Mesendoderm (in vitro differentiated cells): ENCODE data around the gene MAD1L1.

Experiments
- DNase-seq: peaks from one replicate; pipeline ENCODE4 v3.0.0; 2013
- H2AK5ac ChIP-seq: 2 replicates; pipeline ENCODE4 v1.6.1; 2013; ENCODE audit warnings: low read length, inconsistent platforms
- H2BK120ac ChIP-seq: 2 replicates; pipeline ENCODE4 v1.6.1; 2013; ENCODE audit warnings: low read depth, mild to moderate bottlenecking, low read length, moderate library complexity, mixed read lengths
- H2BK15ac ChIP-seq: replicated peaks from 2 replicates; pipeline ENCODE4 v1.6.1; 2013; ENCODE audit warnings: low read depth, mild to moderate bottlenecking, moderate library complexity
- H2BK5ac ChIP-seq: 2 replicates; pipeline ENCODE4 v1.6.1; 2013; ENCODE audit warnings: low read length, inconsistent platforms
- H3K18ac ChIP-seq: 2 replicates; pipeline ENCODE4 v1.6.1; 2013; ENCODE audit warnings: mild to moderate bottlenecking, low read length, mixed read lengths
- H3K23ac ChIP-seq: one replicate; pipeline ENCODE4 v1.6.1; 2013; ENCODE audit warnings: low read length
- H3K27ac ChIP-seq: 2 replicates; pipeline ENCODE4 v1.5.1; 2013; ENCODE audit warnings: low read depth, mild to moderate bottlenecking, inconsistent platforms, low read length, moderate library complexity
- H3K27me3 ChIP-seq: 2 replicates; pipeline ENCODE4 v1.6.1; 2013; ENCODE audit warnings: low read length, control low read depth, mild to moderate bottlenecking, inconsistent platforms; ENCODE audit not compliant: insufficient read depth, poor library complexity
- H3K36me3 ChIP-seq: 2 replicates; pipeline ENCODE4 v1.6.1; 2013; ENCODE audit warnings: low read length, inconsistent platforms; ENCODE audit not compliant: control insufficient read depth, insufficient read depth
- H3K4ac ChIP-seq: one replicate; pipeline ENCODE4 v1.6.1; 2013; ENCODE audit warnings: low read depth, mild to moderate bottlenecking, low read length, moderate library complexity
- H3K4me1 ChIP-seq: 2 replicates; pipeline ENCODE4 v1.6.1; 2013; ENCODE audit warnings: low read depth, low read length, inconsistent platforms; ENCODE audit not compliant: control insufficient read depth
- H3K4me2 ChIP-seq: 2 replicates; pipeline ENCODE4 v1.6.1; 2013; ENCODE audit warnings: low read length
- H3K4me3 ChIP-seq: 2 replicates; pipeline ENCODE4 v1.5.1; 2013; ENCODE audit warnings: mild to moderate bottlenecking, low read length
- H3K56ac ChIP-seq: one replicate; pipeline ENCODE4 v1.6.1; 2013; ENCODE audit warnings: low read length
- H3K79me1 ChIP-seq: 2 replicates; pipeline ENCODE4 v1.6.1; 2013; ENCODE audit warnings: low read length, inconsistent platforms
- H3K79me2 ChIP-seq: 2 replicates; pipeline ENCODE4 v1.6.1; 2013; ENCODE audit warnings: mild to moderate bottlenecking, low read length; ENCODE audit not compliant: control insufficient read depth, insufficient read depth
- H3K9ac ChIP-seq: 2 replicates; pipeline ENCODE4 v1.6.1; 2013; ENCODE audit warnings: low read length, inconsistent platforms
- H4K5ac ChIP-seq: one replicate; pipeline ENCODE4 v1.6.1; 2013; ENCODE audit warnings: low read length
- H4K8ac ChIP-seq: one replicate; pipeline ENCODE4 v1.6.1; 2013; ENCODE audit warnings: low read depth, mild to moderate bottlenecking, control low read depth, low read length, moderate library complexity
- WGBS: extraction: QIAGEN DNeasy Blood & Tissue Kit; methylation state at CpG from one replicate; pipeline ENCODE4 v1.1.7; 2013; ENCODE audit warnings: low lambda C conversion rate, missing lambda C conversion rate; ENCODE audit not compliant: insufficient coverage; ENCODE audit errors: extremely low coverage; 5-methylcytosine and 5-hydroxymethylcytosine counted together

The MAD1L1 gene

DNA sequence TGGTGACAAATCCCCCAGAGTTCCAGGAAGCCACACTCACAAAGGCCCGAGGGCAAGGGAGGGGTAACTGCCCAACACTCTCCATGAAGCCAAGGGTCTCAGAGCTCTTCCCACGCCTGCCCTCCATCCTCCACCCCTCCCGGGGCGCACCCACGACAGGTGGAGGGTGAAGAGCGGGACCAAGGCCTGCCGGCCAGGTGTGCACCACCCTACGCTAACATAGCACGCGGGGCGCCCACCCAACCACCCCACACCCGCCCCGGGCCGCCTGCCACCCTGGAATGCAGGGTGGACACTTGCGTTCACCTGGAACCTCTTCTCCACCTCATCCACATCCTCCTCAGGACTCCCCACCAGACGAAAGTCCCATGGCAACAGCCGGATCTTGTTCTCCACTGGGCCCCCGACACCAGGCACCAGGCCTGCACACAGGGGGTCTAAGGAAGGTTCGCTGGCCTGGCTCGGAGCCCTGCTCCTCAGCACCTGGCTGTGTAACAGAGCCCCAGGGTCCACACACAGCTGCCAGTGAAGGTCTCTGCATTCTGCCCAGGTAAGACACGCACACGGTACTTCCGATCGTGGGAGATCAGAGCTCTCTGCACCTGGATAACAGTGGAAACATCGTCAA lies 32.7 kb downstream of the MAD1L1 start:
- Histone ChIP-seq H3K27ac (no peak overlapping the region), H3K4me2 (no peak overlapping the region), H4K5ac (no peak overlapping the region), H3K18ac (no peak overlapping the region), H3K56ac (no peak overlapping the region), H3K27me3 (no peaks in the 10 kb centered on the region), H3K4ac (no peak overlapping the region), H2AK5ac (no peak overlapping the region), H4K8ac (no peak overlapping the region), H3K79me1 (peaks cover 2% of the 10 kb centered on the region), H3K9ac (no peak overlapping the region), H3K23ac (no peak overlapping the region), H3K79me2 (no peaks in the 10 kb centered on the region), H2BK15ac (no peak overlapping the region), H2BK120ac (no peak overlapping the region), H3K4me1 (no peaks in the 10 kb centered on the region), H3K4me3 (no peak overlapping the region), H3K36me3 (peaks cover 9% of the 10 kb centered on the region), H2BK5ac (no peak overlapping the region)
- no CpG with 5 or more reads among the region's 25 CpGs for WGBS
- no peak for DNase-seq

GRCh38 chr7:2199528-2199927 lies 33.2 kb downstream of the MAD1L1 start:
- WGBS = no CpG with 5 or more reads among the region's 16 CpGs
- no peak for DNase-seq
- Histone ChIP-seq H3K18ac (no peak overlapping the region), H3K27ac (no peak overlapping the region), H3K79me2 (no peaks in the 10 kb centered on the region), H2BK15ac (no peak overlapping the region), H2AK5ac (no peak overlapping the region), H3K27me3 (no peaks in the 10 kb centered on the region), H3K4me3 (no peak overlapping the region), H3K23ac (no peak overlapping the region), H3K4me2 (no peak overlapping the region), H2BK5ac (no peak overlapping the region), H3K4me1 (no peaks in the 10 kb centered on the region), H3K9ac (no peak overlapping the region), H3K56ac (no peak overlapping the region), H2BK120ac (no peak overlapping the region), H3K4ac (no peak overlapping the region), H3K79me1 (peaks cover 2% of the 10 kb centered on the region), H4K8ac (no peak overlapping the region), H4K5ac (no peak overlapping the region), H3K36me3 (peaks cover 9% of the 10 kb centered on the region)

- Histone ChIP-seq H3K36me3 (peaks cover 9% of the 10 kb centered on the region), H3K27me3 (no peaks in the 10 kb centered on the region), H3K56ac (no peak overlapping the region), H4K8ac (no peak overlapping the region), H3K4me2 (no peak overlapping the region), H3K4ac (no peak overlapping the region), H2BK120ac (no peak overlapping the region), H2AK5ac (no peak overlapping the region), H3K18ac (no peak overlapping the region), H3K27ac (no peak overlapping the region), H3K79me2 (no peaks in the 10 kb centered on the region), H3K23ac (no peak overlapping the region), H3K4me1 (no peaks in the 10 kb centered on the region), H3K4me3 (no peak overlapping the region), H3K79me1 (peaks cover 2% of the 10 kb centered on the region), H2BK5ac (no peak overlapping the region), H4K5ac (no peak overlapping the region), H3K9ac (no peak overlapping the region), H2BK15ac (no peak overlapping the region)
- WGBS = no CpG with 5 or more reads among the region's 10 CpGs
- DNase-seq = no peak
Measured at GRCh38 chr7:2198760-2199159, 34.0 kb downstream of the MAD1L1 start.

GRCh38 chr7:2198206-2198605 lies 34.5 kb downstream of the MAD1L1 start:
- Histone ChIP-seq H3K36me3 (peaks cover 9% of the 10 kb centered on the region), H3K4me1 (no peaks in the 10 kb centered on the region), H3K4me3 (no peak overlapping the region), H3K4me2 (no peak overlapping the region), H3K79me1 (peaks cover 2% of the 10 kb centered on the region), H3K18ac (no peak overlapping the region), H3K27me3 (no peaks in the 10 kb centered on the region), H2BK5ac (no peak overlapping the region), H4K5ac (no peak overlapping the region), H4K8ac (no peak overlapping the region), H3K4ac (no peak overlapping the region), H2AK5ac (no peak overlapping the region), H3K27ac (no peak overlapping the region), H2BK120ac (no peak overlapping the region), H2BK15ac (no peak overlapping the region), H3K23ac (no peak overlapping the region), H3K56ac (no peak overlapping the region), H3K79me2 (no peaks in the 10 kb centered on the region), H3K9ac (no peak overlapping the region)
- WGBS = no CpG with 5 or more reads among the region's 15 CpGs
- no peak for DNase-seq

GRCh38 chr7:2197436-2198155 lies 35.1 kb downstream of the MAD1L1 start:
- H2BK5ac ChIP-seq = no peak overlapping the region
- no peak overlapping the region for H3K9ac ChIP-seq
- no CpG with 5 or more reads among the region's 21 CpGs for WGBS
- H2BK120ac ChIP-seq = no peak overlapping the region
- H3K4me2 ChIP-seq = no peak overlapping the region
- H3K79me1 ChIP-seq = peaks cover 2% of the 10 kb centered on the region
- no peak overlapping the region for H2BK15ac ChIP-seq
- H3K56ac ChIP-seq = no peak overlapping the region
- no peak overlapping the region for H3K23ac ChIP-seq
- no peaks in the 10 kb centered on the region for H3K27me3 ChIP-seq
- no peak overlapping the region for H4K5ac ChIP-seq
- no peak overlapping the region for H4K8ac ChIP-seq
- H3K18ac ChIP-seq = no peak overlapping the region
- H3K36me3 ChIP-seq = peaks cover 9% of the 10 kb centered on the region
- no peak overlapping the region for H3K4me3 ChIP-seq
- H3K4ac ChIP-seq = no peak overlapping the region
- H3K79me2 ChIP-seq = no peaks in the 10 kb centered on the region
- peak; percentile 29 for DNase-seq
- H2AK5ac ChIP-seq = no peak overlapping the region
- H3K27ac ChIP-seq = no peak overlapping the region
- H3K4me1 ChIP-seq = no peaks in the 10 kb centered on the region
